ENCODE measurements around the gene H2BW1. TPM values are rescaled to one million over a fixed set of nuclear protein-coding genes. Genes with fewer than 3 reads are reported as not detected.

Gene H2BW1, protein sequence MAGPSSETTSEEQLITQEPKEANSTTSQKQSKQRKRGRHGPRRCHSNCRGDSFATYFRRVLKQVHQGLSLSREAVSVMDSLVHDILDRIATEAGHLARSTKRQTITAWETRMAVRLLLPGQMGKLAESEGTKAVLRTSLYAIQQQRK
- not detected for total RNA-seq

GRCh38 chrX:104013606-104014005 is at the start of gene H2BW1:
Gene H2BW1 (minus strand): TSS chrX:104013708. CDS start chrX:104013576, 132 bp downstream.

DNA sequence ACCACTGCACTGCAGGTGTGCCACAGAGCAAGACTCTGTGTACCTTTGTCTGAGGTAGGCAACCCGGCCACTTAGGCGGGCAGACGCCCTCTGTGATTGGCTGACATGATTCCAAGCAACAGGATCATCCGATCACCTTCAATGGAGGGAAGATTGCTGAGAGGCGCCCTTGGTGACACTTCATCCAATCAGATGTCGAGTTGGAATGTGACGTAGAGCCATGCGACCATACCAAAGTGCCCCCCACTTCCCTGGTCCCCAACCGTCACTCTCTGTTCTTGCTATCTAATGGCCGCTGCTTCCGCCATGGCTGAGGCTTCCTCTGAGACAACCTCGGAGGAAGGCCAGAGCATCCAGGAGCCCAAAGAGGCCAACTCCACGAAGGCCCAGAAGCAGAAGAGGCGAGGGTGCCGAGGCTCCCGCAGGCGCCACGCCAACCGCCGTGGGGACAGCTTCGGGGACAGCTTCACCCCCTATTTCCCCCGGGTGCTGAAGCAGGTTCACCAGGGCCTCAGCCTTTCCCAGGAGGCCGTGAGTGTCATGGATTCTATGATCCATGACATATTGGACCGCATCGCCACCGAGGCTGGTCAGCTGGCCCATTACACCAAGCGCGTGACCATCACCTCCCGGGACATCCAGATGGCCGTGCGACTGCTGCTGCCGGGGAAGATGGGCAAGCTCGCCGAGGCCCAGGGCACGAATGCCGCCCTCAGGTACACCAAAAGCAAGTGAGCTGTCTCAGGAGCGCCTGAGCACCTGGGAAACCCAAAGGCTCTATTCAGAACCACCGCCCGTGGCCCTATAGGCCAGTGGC is 26.4 kb upstream of the H2BW1 start, which contains the start of gene H2BW2:
TSS of gene H2BW2 (plus strand) at position 268 of the 817 bp plus-strand sequence. CDS start at position 307, 39 bp downstream.

GRCh38 chrX:103962411-103963278 is 50.9 kb downstream of the H2BW1 start, which contains the start of gene TMSB15B:
Gene TMSB15B (plus strand): TSS chrX:103962627.

Other genes with a start within 250 kb of the H2BW1 start
- 19.4 TPM for gene PLP1, start 236.9 kb downstream of the H2BW1 start, total RNA-seq
- gene RAB9B, start 181.5 kb downstream of the H2BW1 start, total RNA-seq: 42.9 TPM
- gene TMSB15B, start 51.1 kb downstream of the H2BW1 start, total RNA-seq: 49.1 TPM
- not detected for gene H2BW2, start 26.2 kb upstream of the H2BW1 start, total RNA-seq
- 56.3 TPM for gene TMSB15C, start 62.5 kb upstream of the H2BW1 start, total RNA-seq
- gene ZCCHC18, start 98.8 kb upstream of the H2BW1 start, total RNA-seq: 18.2 TPM
- 17.5 TPM for gene SLC25A53, start 143.3 kb upstream of the H2BW1 start, total RNA-seq
- gene FAM199X, start 152.7 kb upstream of the H2BW1 start, total RNA-seq: 64.8 TPM
- gene ESX1, start 241.2 kb upstream of the H2BW1 start, total RNA-seq: not detected

All from parietal lobe (tissue), 1 donor.